ENCODE data around the gene GPHN. TPM values are rescaled to one million over a fixed set of nuclear protein-coding genes. Genes with fewer than 3 reads are reported as not detected.
A peak's percentile ranks its signal among the peaks of the same experiment; 100 is the strongest.

GPHN gene
- total and polyA plus RNA-seq, 2 donors (not counting 3 experiments of a cell fraction or from before 2014, with no cell fraction given), result 5.1 to 23.2 TPM

- no peaks in the 10 kb centered on the region for H3K9me3 ChIP-seq (replicated peaks; ENCODE audit: control insufficient read depth, insufficient read depth, low read length)
- H3K27ac ChIP-seq (ENCODE audit: insufficient read depth, low read depth, low read length), result no peak overlapping the region
- H3K4me2 ChIP-seq (ENCODE audit: insufficient read depth, low read length), result peak overlapping the region; percentile 70
- dilution Hi-C loops (cut with MboI; ENCODE audit: extremely low pct_ligation_motif_present, low sequenced_read_pairs), result no loop called here
- ChIA-PET CTCF (interaction anchor here (1.2 to 1.6 kb wide), 2 partner anchors 10 to 40 kb away, joined by 3 read pairs; no protein-coding TSS in a partner anchor), POLR2A (no interaction called here)
- no TSS peak for BruUV-seq (replicated peaks)
- peaks cover 21% of the 10 kb centered on the region for H3K4me1 ChIP-seq (ENCODE audit: control insufficient read depth, extremely low read depth, insufficient read depth, low read length)
- no peaks in the 10 kb centered on the region for H3K9me1 ChIP-seq (replicated peaks; ENCODE audit: control insufficient read depth, extremely low read depth, insufficient read depth, low read length)
- intact Hi-C loops (cut with micrococcal nuclease), result loop anchor here (5.0 kb wide), 2 partner anchors 142 to 847 kb away; partner anchors contain the start of gene ATP6V1D
- peaks cover 3% of the 10 kb centered on the region for H4K20me1 ChIP-seq (replicated peaks; ENCODE audit: control insufficient read depth, extremely low read depth, insufficient read depth, low read length)
- H2AFZ ChIP-seq (ENCODE audit: low read depth, low read length), result no peak overlapping the region
- H3K4me3 ChIP-seq (replicated peaks in 1 of 3; ENCODE audit: insufficient read depth in 1 of 3, low read depth in 1 of 3, low read length in 3 of 3), result peak overlapping the region in 1 of 3 experiments; percentile 93
- FAIRE-seq (no peak), DNase-seq (ENCODE audit: low read depth, low spot score) (no peak)
- H3K79me2 ChIP-seq (ENCODE audit: control insufficient read depth, insufficient read depth, low read length), result peaks cover 6% of the 10 kb centered on the region
- no peak overlapping the region for H3K9ac ChIP-seq (replicated peaks; ENCODE audit: extremely low read depth, insufficient read depth, low read length)
- TF ChIP-seq MYC (IDR thresholded peaks at IDR 0.05; ENCODE audit: low read depth, low read length) (no peak), EZH2 (IDR thresholded peaks at IDR 0.05; ENCODE audit: borderline replicate concordance, low read depth, low read length, severe bottlenecking) (peak; percentile 30), POLR2AphosphoS5 (IDR thresholded peaks at IDR 0.05; ENCODE audit: insufficient read depth, low read depth, low read length) (no peak)
- H3K27me3 ChIP-seq (ENCODE audit: control insufficient read depth in 2 of 2, insufficient read depth in 2 of 2, low read length in 2 of 2), result peaks cover 0 to 2% of the 10 kb centered on the region in 2 experiments
- H3K36me3 ChIP-seq (ENCODE audit: control insufficient read depth in 2 of 2, extremely low read depth in 1 of 2, insufficient read depth in 2 of 2, low read length in 2 of 2), result no peaks in the 10 kb centered on the region
Observed at GRCh38 chr14:66509874-66510273, 1.9 kb downstream of the GPHN start.

DNA sequence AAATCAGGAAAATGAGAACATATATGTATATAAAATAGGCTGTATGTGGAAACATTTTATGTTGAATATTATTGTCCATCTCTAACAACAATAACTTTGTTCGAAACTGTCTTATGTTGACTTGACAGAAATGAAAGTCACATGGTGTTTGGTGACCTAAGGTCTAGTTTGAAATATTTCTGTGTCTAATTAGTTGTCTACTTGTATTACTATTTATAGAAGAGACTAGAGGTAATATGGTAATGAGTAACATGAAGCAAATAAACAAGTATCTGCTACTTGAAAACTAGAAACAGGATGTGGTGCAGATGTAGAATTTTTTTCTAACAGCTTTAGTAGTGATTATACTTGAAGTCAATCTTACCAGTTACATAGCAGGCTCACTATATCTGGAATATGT, 3.9 kb downstream of the GPHN start:
- Histone ChIP-seq H3K27me3 (ENCODE audit: control insufficient read depth in 2 of 2, insufficient read depth in 2 of 2, low read length in 2 of 2) (peaks cover 0 to 2% of the 10 kb centered on the region in 2 experiments), H3K4me3 (replicated peaks in 1 of 3; ENCODE audit: insufficient read depth in 1 of 3, low read depth in 1 of 3, low read length in 3 of 3) (no peak overlapping the region), H3K4me1 (ENCODE audit: control insufficient read depth, extremely low read depth, insufficient read depth, low read length) (peaks cover 21% of the 10 kb centered on the region), H2AFZ (ENCODE audit: low read depth, low read length) (no peak overlapping the region), H3K9me3 (replicated peaks; ENCODE audit: control insufficient read depth, insufficient read depth, low read length) (no peaks in the 10 kb centered on the region), H3K27ac (ENCODE audit: insufficient read depth, low read depth, low read length) (no peak overlapping the region), H3K36me3 (ENCODE audit: control insufficient read depth in 2 of 2, extremely low read depth in 1 of 2, insufficient read depth in 2 of 2, low read length in 2 of 2) (no peaks in the 10 kb centered on the region), H3K79me2 (ENCODE audit: control insufficient read depth, insufficient read depth, low read length) (peaks cover 8% of the 10 kb centered on the region), H3K9me1 (replicated peaks; ENCODE audit: control insufficient read depth, extremely low read depth, insufficient read depth, low read length) (no peaks in the 10 kb centered on the region), H3K4me2 (ENCODE audit: insufficient read depth, low read length) (no peak overlapping the region), H4K20me1 (replicated peaks; ENCODE audit: control insufficient read depth, extremely low read depth, insufficient read depth, low read length) (peaks cover 3% of the 10 kb centered on the region), H3K9ac (replicated peaks; ENCODE audit: extremely low read depth, insufficient read depth, low read length) (no peak overlapping the region)
- DNase-seq (ENCODE audit: low read depth, low spot score), result no peak
- no TSS peak for BruUV-seq (replicated peaks)
- dilution Hi-C loops (cut with MboI; ENCODE audit: extremely low pct_ligation_motif_present, low sequenced_read_pairs) (no loop called here), intact Hi-C loops (cut with micrococcal nuclease) (no loop called here)
- POLR2A ChIA-PET, result no interaction called here
- no peak for FAIRE-seq
- no peak for TF ChIP-seq POLR2AphosphoS5 (IDR thresholded peaks at IDR 0.05; ENCODE audit: insufficient read depth, low read depth, low read length)
- no peak for TF ChIP-seq CTCF (IDR thresholded peaks at IDR 0.05; ENCODE audit: extremely low read depth in 1 of 2, insufficient read depth in 1 of 2, low read depth in 1 of 2, low read length in 2 of 2)
- TF ChIP-seq, protein P1, sequence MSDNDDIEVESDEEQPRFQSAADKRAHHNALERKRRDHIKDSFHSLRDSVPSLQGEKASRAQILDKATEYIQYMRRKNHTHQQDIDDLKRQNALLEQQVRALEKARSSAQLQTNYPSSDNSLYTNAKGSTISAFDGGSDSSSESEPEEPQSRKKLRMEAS (IDR thresholded peaks at IDR 0.05; ENCODE audit: insufficient read depth, insufficient read length), result no peak
- no peak for TF ChIP-seq JUN (IDR thresholded peaks at IDR 0.05; ENCODE audit: borderline replicate concordance, insufficient read depth, insufficient read length, low read depth)
- no peak for TF ChIP-seq FOS (IDR thresholded peaks at IDR 0.05; ENCODE audit: borderline replicate concordance, insufficient read depth, low read length)
- TF ChIP-seq POLR2A (IDR thresholded peaks at IDR 0.05; ENCODE audit: low read depth, low read length), result no peak
- TF ChIP-seq EZH2 (IDR thresholded peaks at IDR 0.05; ENCODE audit: borderline replicate concordance, low read depth, low read length, severe bottlenecking), result no peak
- TF ChIP-seq MYC (IDR thresholded peaks at IDR 0.05; ENCODE audit: low read depth, low read length), result no peak
- TF ChIP-seq GATA2 (IDR thresholded peaks at IDR 0.05; ENCODE audit: insufficient read depth, insufficient read length, low read depth, low read length), result no peak
- CTCF ChIA-PET, result no interaction called here
